ENCODE measurements around the gene CPHXL2.

The CPHXL2 gene

GRCh38 chr16:75644240-75645012 is 32.4 kb downstream of the CPHXL2 start:
- no peak for DNase-seq (ENCODE audit: extremely low read depth in 1 of 2, low read depth in 1 of 2)

GRCh38 chr16:75640598-75640997 is 36.2 kb downstream of the CPHXL2 start:
- DNase-seq (ENCODE audit: extremely low read depth in 1 of 2, low read depth in 1 of 2), result no peak

- DNase-seq (ENCODE audit: extremely low read depth in 1 of 2, low read depth in 1 of 2), result no peak
Observed at GRCh38 chr16:75635036-75635435, 41.8 kb downstream of the CPHXL2 start.

GRCh38 chr16:75632857-75633256 is 44.0 kb downstream of the CPHXL2 start:
- no peak for DNase-seq (ENCODE audit: extremely low read depth in 1 of 2, low read depth in 1 of 2)

GRCh38 chr16:75630052-75630451 is 46.8 kb downstream of the CPHXL2 start:
- no peak for DNase-seq (ENCODE audit: extremely low read depth in 1 of 2, low read depth in 1 of 2)

- DNase-seq (ENCODE audit: extremely low read depth in 1 of 2, low read depth in 1 of 2), result no peak
Observed at GRCh38 chr16:75629132-75629531, 47.7 kb downstream of the CPHXL2 start.

- no peak for DNase-seq (ENCODE audit: extremely low read depth in 1 of 2, low read depth in 1 of 2)
Observed at GRCh38 chr16:75628351-75628750, 48.5 kb downstream of the CPHXL2 start.

- DNase-seq (ENCODE audit: extremely low read depth in 1 of 2, low read depth in 1 of 2), result no peak
Observed at GRCh38 chr16:75627851-75628250, 49.0 kb downstream of the CPHXL2 start.

- DNase-seq (ENCODE audit: extremely low read depth in 1 of 2, low read depth in 1 of 2), result no peak
Observed at GRCh38 chr16:75626806-75627205, 50.0 kb downstream of the CPHXL2 start.

GRCh38 chr16:75624921-75625334 is 51.9 kb downstream of the CPHXL2 start:
- DNase-seq (ENCODE audit: extremely low read depth in 1 of 2, low read depth in 1 of 2), result no peak

- peak; percentile 97 to 98 for DNase-seq (ENCODE audit: extremely low read depth in 1 of 2, low read depth in 1 of 2)
Observed at GRCh38 chr16:75622761-75623605, 53.8 kb downstream of the CPHXL2 start, which contains the start of gene ADAT1. ADAT1 (minus strand) TSS chr16:75623281; CDS start chr16:75620799, 2,482 bp downstream.

- DNase-seq (ENCODE audit: extremely low read depth in 1 of 2, low read depth in 1 of 2), result no peak
Observed at GRCh38 chr16:75621170-75621477, 55.7 kb downstream of the CPHXL2 start.

GRCh38 chr16:75620326-75621169 is 56.3 kb downstream of the CPHXL2 start:
- peak in 1 of 2 donors; percentile 22 for DNase-seq (ENCODE audit: extremely low read depth in 1 of 2, low read depth in 1 of 2)

GRCh38 chr16:75618780-75619179 is 58.0 kb downstream of the CPHXL2 start:
- DNase-seq (ENCODE audit: extremely low read depth in 1 of 2, low read depth in 1 of 2), result no peak

- DNase-seq (ENCODE audit: extremely low read depth in 1 of 2, low read depth in 1 of 2), result no peak
Observed at GRCh38 chr16:75617121-75617520, 59.7 kb downstream of the CPHXL2 start.

GRCh38 chr16:75616521-75617010 is 60.2 kb downstream of the CPHXL2 start:
- DNase-seq (ENCODE audit: extremely low read depth in 1 of 2, low read depth in 1 of 2), result no peak

GRCh38 chr16:75615619-75616018 is 61.2 kb downstream of the CPHXL2 start:
- no peak for DNase-seq (ENCODE audit: extremely low read depth in 1 of 2, low read depth in 1 of 2)

GRCh38 chr16:75614066-75614897 is 62.5 kb downstream of the CPHXL2 start:
- DNase-seq (ENCODE audit: extremely low read depth in 1 of 2, low read depth in 1 of 2), result no peak
